H1 (cell line): ENCODE data around the gene OLFM2. TPM values are rescaled to one million over a fixed set of nuclear protein-coding genes. Genes with fewer than 3 reads are reported as not detected.

Source experiments
- CEBPB ChIP-seq: IDR thresholded peaks from 2 replicates; pipeline ENCODE4 v1.6.1; 2012; ENCODE audit warnings: low read depth, low read length
- CHD2 ChIP-seq: IDR thresholded peaks from 2 replicates; pipeline ENCODE4 v1.6.1; 2012; ENCODE audit warnings: low read length, improper control_type of control experiment
- CHD7 ChIP-seq: fragments of 300-600 bp; sonication (generic); IDR thresholded peaks from 2 replicates; pipeline ENCODE4 v1.7.1; 2012; ENCODE audit warnings: low read length, moderate library complexity, mild to moderate bottlenecking, inconsistent platforms; ENCODE audit not compliant: insufficient replicate concordance
- CTBP2 ChIP-seq: IDR thresholded peaks from 2 replicates; pipeline ENCODE4 v1.7.0; 2011; ENCODE audit warnings: borderline replicate concordance, mild to moderate bottlenecking, moderate library complexity, mixed read lengths, low read length; ENCODE audit not compliant: insufficient read depth, insufficient read length
- FOSL1 ChIP-seq: IDR thresholded peaks from 2 replicates; pipeline ENCODE4 v1.6.1; 2011; ENCODE audit warnings: mild to moderate bottlenecking, low read depth, low read length, moderate library complexity; ENCODE audit not compliant: insufficient read depth
- GTF2F1 ChIP-seq: IDR thresholded peaks from 2 replicates; pipeline ENCODE4 v1.6.1; 2012; ENCODE audit warnings: low read depth, low read length, improper control_type of control experiment, borderline replicate concordance
- HDAC2 ChIP-seq, 2 experiments: fragments of 300-600 bp in 1 of 2; sonication (generic) in 1 of 2; IDR thresholded peaks; 2 replicates each; pipeline ENCODE4 v1.6.1; 2011 to 2012; ENCODE audit warnings: low read depth in 2 of 2, low read length in 2 of 2, mild to moderate bottlenecking in 2 of 2, moderate library complexity in 2 of 2, borderline replicate concordance in 1 of 2, inconsistent platforms in 1 of 2
- KDM5A ChIP-seq: fragments of 200-600 bp; IDR thresholded peaks from 2 replicates; pipeline ENCODE4 v1.7.1; 2012; ENCODE audit warnings: mild to moderate bottlenecking, low read length, inconsistent platforms, mixed read lengths
- SIRT6 ChIP-seq: IDR thresholded peaks from one replicate; pipeline ENCODE4 v1.7.1; 2012; ENCODE audit warnings: low read length, inconsistent platforms
- polyA plus RNA-seq, 7 experiments: library from polyadenylated mRNA; depleted of rRNA in 3 of 7; stranded (reverse) in 5 of 7; unstranded in 2 of 7; fragments of >200 nt in 5 of 7; fragments of 200-250 nt in 2 of 7; gene quantifications; 1 replicate in 5 of 7; 2 replicates in 1 of 7; 4 replicates in 1 of 7; pipeline versions ENCODE4 v1.2.1 to v1.2.3, GENCODE V29; 2011 to 2013; ENCODE audit warnings: missing spikeins in 2 of 7, mixed read lengths in 2 of 7
- total RNA-seq: library from RNA; stranded (reverse); fragmentation: NEBNext Ultra II Directional; extraction: Animal tissue kit (Norgen Biotek cat#: 25700); gene quantifications from 2 replicates; pipeline ENCODE4 v1.2.1, GENCODE V29; 2021

Gene OLFM2
- total and polyA plus RNA-seq, 2 of the 8 experiments (the other 6 are each of a cell fraction or from before 2014, with no cell fraction given) = 68.2 to 151 TPM

DNA sequence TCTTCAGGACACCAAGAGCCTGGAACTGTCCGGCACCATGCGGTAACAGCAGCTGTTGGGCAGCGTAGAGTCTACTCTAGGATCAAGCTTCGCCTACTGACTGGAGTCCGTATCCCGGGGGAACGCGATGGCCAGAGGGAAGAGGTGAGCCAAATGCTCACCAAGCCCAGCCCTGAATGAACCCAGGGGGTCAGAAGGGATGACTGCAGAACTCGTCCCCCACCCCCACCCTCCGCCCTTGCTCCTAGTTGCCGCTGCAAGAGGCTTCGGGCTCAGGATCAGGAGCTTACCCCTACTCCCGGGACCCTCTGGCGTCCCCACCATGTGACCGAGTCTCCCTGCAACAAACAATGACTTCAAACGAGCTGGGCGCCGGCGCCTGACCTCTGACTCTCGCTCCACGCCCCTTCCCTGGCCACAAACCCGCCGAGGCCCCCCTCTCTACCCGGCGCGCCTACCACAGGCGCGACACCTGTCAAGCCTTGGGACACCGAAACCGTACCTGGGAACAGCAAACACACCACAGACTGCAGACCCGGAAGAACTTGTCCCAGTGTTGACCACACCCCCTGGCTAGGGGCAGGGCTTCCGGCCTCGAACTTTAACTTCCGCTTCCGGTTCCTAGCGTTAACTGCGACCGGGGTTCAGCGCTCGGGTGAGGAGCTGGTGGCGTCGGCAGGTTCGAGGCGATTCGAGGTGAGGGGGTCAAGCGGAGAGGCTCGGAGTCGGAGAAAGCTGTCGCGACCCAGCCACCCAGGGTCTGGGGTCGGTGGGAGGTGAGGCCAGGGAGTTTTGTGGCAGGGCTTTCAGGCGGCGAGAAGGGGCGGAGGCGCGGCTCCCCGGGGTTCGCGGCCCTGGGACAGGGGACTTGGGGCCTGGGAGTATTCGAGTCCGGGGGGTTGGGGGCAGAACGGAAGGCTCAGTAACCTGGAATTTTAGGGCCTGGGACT lies 108.8 kb downstream of the OLFM2 start, which contains the start of gene UBL5 (continued):
- TF ChIP-seq CHD7 = no peak
- peak; percentile 59 for TF ChIP-seq SIRT6
- peak; percentile 59; the same call in 1 of the 2 replicates for TF ChIP-seq KDM5A
- TF ChIP-seq GTF2F1 = no peak
- TF ChIP-seq CEBPB = no peak
- peak; percentile 67; the same call in 1 of the 2 replicates for TF ChIP-seq CHD2
- TF ChIP-seq CTBP2 = no peak
- peak; percentile 45 to 93; a peak in 1 of 4 replicates for TF ChIP-seq HDAC2 (IDR thresholded peaks at IDR 0.05; ENCODE audit: borderline replicate concordance in 1 of 2, low read depth in 2 of 2, low read length in 2 of 2)
- no peak for TF ChIP-seq FOSL1
